CMK (cell line): ENCODE data around the gene NOS2.
A peak's percentile ranks its signal among the peaks of the same experiment; 100 is the strongest.

Experiments used
- DNase-seq: peaks from one replicate; pipeline ENCODE4 v3.0.0-alpha.2; 2010; ENCODE audit warnings: low read depth

The NOS2 gene

DNA sequence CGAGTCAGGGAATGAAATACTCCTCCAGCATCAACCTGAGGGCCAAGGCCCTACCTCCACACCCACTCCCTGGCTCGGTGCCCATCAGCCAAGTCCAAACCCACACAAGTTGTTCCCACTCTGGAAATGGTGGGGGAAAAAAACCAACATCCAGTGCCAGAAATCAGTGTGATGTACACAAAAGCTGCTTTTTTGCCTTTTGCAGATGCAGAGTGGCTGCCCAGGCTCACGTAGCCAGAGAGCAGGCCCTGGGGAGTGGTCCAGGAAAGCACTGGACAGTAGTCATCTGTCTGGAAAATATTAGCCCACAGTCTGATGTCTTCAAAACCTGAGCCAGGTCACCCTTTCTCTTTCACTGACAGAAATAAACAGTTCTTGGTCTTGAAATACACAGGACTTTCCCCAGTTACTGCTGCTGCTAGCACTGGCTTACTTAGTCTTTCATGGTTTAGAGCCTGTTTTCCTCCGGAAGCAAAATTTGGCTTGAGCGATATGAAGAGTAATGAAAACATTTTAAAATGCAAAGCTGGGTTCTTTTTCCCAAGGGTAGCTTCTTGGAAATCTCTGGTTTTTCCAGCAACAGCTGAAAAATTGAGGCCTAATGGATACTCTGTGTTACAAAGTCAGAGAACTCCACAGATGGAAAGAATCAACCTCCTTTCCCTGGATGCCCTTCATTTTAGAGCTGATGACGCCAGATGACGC lies 18.2 kb upstream of the NOS2 start:
- DNase-seq: no peak

DNA sequence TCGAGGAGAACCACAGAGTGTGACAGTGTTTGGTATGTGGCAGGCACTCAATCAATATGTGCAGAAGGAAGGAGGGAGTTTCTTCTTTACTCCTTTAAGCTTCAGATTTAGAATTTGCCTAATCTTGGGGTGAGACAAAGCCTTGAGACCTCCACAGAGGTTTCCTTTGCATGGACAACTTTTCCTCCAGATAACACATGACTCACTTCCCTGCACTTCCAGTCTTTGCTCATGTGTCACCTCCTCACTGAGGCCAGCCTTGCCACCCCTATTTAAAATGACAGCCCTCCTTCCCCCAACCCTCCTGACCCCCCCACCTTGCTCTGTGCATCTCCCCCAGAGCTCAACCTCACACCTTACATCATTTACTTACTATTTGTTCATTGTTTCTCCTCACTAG lies 17.4 kb upstream of the NOS2 start:
- no peak for DNase-seq

DNA sequence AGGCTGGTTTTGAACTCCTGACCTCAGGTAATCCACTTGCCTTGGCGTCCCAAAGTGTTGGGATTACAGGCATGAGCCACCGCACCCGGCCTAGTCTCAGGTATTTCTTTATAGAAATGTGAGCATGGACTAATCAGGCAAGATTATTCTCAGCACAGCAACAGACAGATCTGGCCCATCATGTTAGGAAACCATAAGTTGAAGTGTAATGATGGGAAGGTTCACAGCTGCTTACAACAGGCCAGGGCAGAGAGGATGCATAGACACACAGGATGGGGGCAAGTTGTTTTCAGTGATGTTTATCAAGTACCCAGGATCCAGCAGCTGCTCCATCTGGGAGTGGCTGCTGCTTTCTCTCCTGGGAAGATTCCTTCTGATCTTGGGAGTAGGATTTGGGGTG lies 16.6 kb upstream of the NOS2 start:
- no peak for DNase-seq

DNA sequence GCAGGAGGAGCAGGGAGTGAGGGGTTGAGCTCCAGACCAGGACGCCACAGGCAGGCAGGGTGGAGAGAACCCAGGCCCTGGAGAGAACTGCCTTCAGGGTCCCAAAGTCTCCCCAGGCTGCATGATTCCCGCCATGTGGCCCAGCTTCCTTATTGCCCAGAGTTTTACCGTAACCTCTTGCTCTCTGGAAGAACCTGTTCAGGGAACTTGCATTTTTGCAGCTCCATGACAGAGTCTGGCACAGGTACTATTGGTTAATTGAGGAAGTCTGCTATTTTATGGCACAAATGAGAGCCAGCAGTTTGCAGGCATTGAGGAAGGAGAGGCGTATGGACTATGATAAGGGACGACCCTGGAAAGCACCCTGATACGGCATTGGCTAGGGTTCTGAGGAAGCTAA lies 11.6 kb upstream of the NOS2 start:
- no peak for DNase-seq

DNA sequence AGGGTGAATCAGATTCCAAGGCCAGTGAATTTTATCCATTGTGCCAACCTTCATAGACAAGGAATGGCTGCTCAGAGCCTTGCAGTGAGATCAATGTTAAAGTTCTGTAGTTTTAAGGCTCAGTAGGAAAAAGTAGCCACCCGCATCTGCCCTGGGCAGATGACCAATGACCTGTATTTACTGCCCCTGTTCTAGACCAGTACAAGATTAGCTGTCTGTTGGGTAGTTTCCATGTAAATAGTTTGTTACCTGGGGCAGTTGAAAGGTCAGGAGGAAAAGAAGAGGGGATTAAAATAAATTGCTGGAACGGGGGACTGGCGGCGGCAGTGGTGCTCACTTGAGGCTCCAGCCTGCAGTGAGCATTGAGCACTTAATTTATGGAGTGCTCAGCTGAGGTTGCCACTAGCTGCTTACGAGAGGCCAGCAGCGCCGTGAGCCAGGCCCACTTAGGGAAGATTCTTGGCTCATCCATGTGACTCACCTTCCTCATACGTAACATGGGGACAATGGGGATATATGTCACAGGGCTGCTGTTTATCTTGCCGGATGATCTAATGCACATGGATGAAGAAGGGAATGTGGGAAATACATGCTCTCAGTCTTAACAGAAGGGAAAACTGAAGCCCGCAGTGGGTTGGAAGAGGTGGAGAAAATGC lies 10.7 kb upstream of the NOS2 start:
- DNase-seq: no peak

DNA sequence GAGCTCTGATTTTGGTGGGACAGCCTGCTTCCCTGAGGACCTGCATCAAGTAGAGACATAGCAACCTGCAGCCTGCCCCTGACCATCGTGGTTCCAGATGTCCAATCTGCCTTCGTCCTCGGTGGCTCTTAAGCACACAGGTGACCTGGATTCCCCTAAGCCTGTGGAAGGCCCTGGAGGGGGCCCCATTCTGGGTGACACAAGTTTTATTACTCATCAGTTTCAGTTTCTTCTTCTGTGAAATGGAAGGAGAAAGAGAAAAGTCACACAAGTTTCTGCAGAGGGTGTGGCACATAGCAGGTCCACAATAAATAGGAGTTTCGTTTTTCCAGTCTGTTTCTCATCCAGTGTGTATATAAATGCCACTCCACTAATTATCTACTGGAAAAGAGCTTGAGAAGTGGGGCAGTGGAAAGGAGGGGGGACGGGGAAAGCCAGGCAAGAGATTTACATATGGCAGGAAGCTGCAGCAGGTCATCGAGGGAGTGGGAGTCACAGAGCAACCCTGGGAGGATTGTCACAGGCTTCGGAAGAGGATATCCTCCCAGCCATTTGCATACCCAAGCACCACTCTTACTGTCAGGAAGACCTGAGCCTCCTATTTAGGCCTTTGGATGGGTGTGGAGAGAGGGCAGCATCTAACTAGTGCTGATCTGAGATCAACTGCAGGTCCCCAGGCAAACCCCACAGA lies 10.0 kb upstream of the NOS2 start:
- no peak for DNase-seq

DNA sequence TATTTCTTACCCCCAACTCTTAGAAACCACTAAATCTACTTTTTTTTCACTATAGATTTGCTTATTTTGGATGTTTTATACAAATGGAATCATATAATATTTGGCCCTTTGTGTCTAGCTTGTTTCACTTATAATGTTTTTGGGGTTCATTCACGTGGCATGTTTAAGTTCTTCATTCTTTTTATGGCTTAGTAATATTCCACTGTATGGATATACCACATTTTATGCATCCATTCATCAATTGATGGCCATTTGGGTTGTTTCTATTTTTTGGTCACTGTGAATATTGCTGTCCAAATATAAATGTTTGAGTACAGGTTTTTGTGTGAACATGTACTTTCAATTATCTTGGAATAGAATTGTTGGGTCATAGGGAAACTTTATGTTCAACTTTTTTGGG lies 9.2 kb upstream of the NOS2 start:
- DNase-seq: no peak

DNA sequence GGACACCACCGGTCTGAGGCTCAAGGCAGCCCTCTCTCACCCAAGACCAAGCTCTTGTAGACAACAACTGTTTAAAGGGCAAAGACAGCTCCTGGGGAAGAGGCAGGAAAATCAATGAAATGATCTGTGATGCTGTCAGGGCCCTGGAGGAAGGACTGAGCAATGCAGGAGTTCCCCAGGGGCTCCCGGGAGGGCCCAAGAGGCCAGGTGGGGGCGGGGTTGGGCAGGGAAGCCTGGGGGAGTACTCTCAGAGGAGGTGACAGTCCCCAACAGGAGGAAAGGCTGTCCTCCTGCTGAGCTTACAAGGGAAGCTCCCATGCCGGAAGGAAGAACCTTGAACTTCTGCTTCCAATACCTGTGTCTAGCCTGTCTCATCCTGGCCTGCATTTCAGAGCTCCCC lies 8.3 kb upstream of the NOS2 start:
- no peak for DNase-seq

DNA sequence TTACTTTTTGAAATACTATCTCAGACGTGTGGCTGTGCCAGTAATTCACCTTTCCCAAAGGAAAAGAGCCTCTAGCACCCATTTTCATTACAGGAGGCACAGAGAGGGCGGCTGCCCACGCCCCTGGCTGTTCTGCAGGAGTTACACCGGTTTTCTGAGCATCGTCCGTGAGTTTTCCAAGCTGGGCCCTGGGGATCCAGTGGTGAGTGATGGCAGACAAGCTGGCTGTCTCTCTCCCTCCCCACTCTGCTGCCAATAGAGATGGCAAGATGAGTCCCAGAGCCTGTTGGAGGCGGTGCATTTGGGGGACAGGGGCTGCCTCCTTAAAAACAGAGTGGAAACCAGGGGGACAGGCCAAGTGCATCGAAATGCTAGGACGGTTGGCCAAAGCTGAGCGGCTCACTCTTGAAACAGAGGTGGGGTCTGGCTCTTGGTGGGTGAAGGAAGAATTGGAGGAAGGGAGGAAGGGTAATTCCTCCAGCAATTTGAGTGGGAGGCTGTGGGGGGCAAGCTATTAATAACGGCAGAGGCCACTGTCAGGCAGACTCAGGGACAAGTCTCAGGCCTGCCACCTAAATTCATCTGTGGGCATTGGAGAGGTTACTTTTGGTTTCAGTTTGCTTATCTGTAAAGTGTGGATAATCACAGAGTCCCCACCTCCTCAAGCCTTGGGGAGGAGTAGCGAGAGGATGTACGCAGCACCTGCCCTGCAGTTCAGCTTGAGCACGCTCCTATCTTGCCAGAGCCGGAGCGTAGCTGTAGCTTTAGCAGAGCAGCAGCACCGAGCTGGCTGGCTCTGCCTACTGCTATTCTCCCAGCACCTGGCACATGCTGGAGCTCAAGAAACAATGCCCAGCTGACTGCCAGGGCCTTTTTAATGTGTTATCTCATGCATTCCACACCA lies 7.5 kb upstream of the NOS2 start:
- DNase-seq: no peak

DNA sequence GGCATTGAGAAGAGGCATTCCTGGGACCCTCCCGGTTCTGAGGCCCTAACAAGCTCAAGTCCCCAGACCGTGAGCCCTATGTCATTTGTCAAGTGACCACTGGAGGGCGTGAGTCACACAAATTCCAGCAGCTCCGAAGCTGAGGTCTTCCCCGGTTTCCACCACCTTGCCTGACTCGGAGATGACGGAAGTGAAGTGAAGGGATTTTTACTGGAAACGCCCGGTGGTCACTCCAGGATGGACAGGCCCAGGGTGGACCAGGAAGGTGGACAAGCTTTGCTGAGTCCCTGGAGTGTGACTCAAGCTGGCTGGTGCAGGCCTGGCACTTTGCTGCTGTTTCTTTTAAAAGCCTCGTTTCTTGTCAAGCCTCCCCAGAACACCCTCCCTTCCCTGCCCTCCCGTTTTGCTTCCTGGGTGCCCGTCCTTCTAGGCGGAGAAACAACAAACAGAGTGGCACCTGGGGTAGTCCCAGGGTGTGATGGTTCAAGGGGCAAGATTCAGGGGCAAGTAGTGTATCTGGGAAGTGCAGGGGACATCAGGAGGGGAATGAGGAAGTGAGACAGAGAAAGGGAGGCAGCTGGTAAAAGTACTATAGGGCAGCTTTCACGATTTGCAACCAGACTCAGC lies 5.3 kb upstream of the NOS2 start:
- peak; percentile 84 for DNase-seq

DNA sequence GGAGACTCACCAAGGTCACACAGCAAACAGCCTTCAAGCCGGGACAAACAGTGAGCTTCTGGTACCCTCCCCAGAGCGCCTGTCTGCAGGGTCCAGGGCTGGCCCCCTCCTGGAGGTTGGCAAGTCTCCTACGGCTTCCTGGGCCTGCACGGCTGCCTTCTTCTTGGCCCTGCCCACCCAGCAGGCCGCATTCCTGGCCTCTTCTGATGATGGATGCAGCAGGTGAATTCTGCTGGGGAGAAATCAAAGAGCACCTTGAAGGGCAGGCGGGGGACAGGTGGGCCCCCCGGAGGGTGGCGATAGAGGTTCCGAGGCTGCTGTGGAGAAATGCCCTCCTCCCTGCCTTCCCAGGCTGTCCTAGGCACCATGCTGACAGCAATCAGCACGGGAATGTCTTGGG lies 3.8 kb upstream of the NOS2 start:
- DNase-seq: no peak

DNA sequence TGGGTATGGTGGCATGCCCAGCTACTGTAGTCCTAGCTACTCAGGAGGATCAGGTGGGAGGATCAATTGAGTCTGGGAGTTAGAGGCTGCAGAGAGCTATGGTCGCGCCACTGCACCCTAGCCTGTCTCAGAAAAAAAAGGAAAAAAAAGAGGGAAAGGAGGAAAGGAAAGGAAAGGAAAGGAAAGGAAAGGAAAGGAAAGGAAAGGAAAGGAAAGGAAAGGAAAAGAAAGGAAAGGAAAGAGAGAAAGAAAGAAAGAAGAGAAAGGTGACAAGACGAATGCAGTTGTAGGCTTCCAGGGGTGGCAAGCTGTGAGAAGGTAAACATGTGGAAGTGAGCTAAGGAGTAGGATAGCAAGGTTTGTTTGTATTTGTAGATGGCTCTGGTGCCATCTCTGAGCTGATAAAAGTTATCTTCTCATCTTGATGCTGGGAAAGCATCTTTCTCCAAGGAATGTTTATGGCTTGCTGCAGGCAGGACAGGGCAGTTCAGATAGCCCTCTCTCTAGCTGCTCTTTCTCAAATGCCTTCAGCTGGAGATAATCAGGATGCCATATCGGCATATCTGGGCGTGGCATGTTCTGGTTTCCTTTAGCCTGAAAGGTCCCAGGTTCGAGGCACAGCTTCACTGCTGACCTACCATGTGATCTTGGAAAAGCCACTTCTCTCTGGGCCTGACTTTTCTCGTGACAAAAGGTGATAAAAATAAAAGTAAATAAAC lies 2.8 kb upstream of the NOS2 start:
- no peak for DNase-seq

DNA sequence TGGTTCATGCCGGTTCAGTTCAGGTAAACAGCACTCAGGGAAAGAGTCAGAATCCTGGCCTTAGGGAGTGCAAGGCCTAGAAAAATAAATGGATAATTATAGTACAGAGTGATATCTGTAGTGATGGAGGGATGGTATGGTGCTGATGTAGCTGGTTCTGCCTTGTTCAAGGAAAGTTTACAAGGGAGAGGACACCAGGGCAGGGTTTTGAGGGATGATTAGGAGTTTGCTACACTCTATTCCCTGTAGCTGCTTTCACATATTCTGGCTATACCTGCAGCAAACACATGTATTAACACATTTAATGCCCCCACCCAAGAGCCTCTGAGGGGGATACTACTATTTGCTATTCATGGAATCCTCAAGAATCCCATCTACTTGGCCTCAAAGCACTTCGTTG lies 1.7 kb upstream of the NOS2 start:
- no peak for DNase-seq

DNA sequence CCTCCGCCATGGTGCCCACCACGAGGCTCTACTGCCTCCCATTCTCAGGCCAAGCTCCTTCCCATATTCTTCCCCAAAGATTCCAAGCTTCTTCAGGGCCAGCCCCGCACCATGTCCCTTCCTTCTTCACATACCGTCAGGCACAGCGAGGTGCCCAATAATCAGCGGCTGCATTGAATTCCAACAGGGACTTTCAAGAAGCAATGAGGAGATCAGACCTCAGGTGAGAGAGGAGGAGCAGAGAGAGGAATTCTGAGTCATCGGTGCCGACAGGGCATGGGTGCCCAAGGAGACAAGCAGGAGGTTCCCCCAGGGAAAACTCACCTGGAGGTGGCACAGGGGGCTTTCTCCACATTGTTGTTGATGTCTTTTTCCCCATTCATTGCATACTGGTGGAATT lies 2.0 kb downstream of the NOS2 start:
- no peak for DNase-seq

DNA sequence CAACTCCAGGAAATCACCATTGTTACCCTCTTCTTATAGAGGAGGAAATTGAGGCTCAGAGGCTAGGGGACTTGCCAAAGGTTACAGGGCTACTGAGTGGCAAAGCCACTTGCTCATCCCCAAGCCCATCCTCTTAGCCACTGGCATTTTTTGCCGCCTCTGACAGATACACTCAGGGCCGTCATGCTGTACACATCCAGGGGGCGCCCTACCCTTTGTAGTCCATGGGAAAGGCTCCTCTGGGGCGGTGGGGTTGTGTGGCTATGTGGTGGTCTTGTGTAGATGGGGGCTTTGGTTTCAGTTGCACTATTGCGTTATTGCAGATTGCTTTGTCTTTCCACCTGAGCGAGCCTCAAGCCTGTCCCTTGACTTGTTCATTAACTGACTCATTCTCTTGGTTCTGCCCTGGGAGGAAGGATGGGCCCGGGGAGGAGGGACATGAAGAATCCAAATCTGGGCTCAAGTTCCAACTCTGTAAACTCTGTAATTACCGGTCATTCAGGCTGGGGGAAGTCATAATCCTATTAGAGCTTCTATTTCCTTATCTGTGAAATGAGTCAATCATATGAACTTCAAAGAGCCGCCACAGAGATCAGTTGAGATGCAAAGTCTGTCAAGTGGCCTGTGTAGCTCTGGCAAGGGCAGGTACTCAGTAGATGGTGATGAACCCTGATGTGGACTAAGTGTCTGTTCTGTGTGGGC lies 2.8 kb downstream of the NOS2 start:
- no peak for DNase-seq

DNA sequence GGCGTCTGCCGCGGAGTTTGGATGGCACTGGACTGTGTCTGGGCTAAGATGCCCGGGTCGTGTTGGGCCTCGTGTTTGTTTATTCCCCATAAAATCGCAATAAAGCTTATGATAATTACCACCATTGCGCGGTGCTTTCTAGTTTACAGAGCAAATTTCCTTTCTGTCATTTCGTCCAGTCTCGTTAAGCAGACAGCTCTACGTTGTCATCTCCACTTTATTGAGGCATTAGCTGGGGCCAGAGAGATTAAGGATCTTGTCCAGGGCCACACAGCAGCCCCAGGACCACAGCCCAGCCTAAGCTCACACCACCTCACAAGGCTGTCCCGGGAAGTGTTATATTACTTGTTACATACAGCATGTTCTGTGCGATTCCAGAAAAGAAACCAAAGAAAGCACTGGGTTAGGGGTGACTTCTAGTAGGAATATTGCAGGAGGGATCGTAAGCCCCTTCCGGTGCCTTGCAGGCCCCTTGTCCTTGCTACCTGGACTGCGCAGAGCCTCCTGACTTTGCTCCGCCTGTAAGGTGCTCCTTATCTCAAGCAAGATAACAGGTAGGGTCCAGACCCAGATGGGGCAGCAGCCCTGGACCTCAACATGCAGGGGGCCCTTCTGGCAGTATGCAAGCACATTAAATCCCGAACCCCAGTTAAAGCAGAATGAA lies 6.3 kb downstream of the NOS2 start:
- DNase-seq: no peak

DNA sequence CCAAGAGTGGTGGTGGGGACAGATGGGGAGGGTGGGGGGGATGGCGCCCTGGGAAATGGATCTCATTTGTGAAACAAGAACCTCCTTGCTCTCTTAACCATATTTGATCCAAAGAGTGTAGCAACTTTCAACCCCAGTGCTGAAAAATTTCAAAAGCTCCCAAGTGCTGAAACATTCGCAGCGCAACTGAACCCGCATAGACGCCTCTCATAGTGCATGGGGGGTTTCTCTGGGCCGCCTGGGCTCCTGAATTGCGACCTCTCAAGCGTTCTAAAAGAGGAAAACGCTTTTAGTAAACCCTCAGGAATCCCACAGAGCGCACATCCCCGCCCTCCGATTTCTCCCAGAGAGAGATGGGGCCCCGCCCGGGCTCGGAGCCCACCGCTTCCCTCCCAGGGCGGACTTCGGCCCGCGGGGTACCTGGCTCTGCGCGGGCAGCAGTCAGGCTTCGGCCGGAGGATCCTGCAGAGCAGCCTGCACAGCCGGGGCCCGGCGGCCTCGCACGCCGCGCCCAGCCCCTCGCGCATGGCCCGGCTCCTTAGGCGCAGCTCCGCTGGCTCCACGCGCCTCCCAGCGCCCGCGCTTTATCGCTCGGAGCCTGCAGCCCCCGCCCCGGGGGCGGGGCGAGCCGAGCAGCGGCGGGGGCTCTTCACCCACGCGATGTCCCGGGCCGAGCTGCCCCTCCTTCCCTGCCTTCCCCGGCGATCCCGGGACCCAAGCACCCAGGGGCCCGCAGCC lies 7.0 kb downstream of the NOS2 start:
- no peak for DNase-seq

DNA sequence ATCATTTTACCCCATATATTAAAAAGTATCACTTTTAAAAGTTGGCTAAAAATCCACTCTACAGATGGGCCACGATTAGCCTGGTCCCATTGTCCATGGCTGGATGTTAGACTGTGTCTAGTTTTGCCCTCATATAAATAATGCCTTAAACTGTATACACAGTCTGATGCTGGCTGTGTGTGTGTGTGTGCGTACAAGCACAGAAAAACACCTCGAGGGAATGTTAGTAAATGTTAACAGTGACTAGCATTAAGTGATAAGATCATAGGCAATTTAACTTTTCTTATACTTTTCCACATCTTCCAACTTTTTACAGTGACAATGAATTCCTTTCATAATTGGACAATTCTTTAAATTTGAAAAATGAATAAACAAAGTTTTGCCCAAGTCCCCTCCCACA lies 8.2 kb downstream of the NOS2 start:
- no peak for DNase-seq

DNA sequence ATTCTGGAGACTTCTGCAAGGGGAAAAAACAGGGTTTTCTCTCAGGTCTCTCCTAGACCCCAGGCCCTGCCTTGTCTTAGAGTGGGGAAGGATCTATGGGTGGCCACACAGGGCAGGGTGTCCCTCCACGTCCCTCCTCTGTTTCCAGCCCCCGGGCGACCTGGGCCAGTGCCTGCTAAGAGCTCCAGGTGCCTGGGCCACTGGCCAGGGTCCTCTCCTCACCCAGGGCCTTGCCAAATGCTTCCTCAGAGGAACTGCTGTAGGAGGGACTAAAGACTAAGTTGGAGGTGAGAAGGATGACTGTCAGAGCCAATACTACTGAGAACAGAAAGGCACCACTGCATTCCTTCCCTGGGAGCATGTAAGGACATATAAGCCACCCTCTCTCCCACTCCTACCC lies 11.4 kb downstream of the NOS2 start:
- no peak for DNase-seq
